Liver (tissue), 3 donors: ENCODE data around the gene SYCP2.

Source experiments
- GABPA ChIP-seq, 2 donors: IDR thresholded peaks in 1 of 2; conservative IDR thresholded peaks in 1 of 2; 2 replicates each; pipeline ENCODE4 v1.6.1; 2016; ENCODE audit warnings: antibody characterized with exemption in 2 of 2, mild to moderate bottlenecking in 1 of 2, moderate library complexity in 1 of 2
- YY1 ChIP-seq: IDR thresholded peaks from 2 replicates; pipeline ENCODE4 v1.6.1; 2016; ENCODE audit warnings: antibody characterized with exemption, mild to moderate bottlenecking
- TF ChIP-seq, protein P1 (sequence below): fragments of 150-350 bp; IDR thresholded peaks from 2 replicates; pipeline ENCODE4 v1.5.1; 2017; ENCODE audit warnings: improper control_type of control experiment, low read depth, low read length; ENCODE audit not compliant: missing input control
- donor health status: healthy.
- donor health status: healthy.

DNA sequence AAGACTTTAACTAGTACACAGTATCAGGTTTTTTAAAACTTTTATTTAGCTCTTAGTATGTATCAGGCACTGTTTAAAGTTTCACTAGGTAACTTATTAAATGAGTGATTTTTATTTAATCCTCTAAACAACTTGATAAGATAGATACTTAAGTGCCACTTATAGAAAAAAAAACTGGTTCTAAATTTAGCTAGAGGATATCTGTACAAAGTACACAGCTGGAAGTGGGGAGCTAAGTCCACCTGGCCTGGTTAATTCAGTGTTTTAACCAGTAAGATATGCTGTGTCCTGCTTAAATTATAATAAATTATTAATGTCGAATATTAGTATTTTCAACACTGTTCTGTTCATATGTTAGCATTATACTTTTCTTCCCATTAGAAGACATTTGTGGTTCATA, 37.5 kb downstream of the SYCP2 start:
- TF ChIP-seq, protein P1, sequence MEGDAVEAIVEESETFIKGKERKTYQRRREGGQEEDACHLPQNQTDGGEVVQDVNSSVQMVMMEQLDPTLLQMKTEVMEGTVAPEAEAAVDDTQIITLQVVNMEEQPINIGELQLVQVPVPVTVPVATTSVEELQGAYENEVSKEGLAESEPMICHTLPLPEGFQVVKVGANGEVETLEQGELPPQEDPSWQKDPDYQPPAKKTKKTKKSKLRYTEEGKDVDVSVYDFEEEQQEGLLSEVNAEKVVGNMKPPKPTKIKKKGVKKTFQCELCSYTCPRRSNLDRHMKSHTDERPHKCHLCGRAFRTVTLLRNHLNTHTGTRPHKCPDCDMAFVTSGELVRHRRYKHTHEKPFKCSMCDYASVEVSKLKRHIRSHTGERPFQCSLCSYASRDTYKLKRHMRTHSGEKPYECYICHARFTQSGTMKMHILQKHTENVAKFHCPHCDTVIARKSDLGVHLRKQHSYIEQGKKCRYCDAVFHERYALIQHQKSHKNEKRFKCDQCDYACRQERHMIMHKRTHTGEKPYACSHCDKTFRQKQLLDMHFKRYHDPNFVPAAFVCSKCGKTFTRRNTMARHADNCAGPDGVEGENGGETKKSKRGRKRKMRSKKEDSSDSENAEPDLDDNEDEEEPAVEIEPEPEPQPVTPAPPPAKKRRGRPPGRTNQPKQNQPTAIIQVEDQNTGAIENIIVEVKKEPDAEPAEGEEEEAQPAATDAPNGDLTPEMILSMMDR = no peak
- TF ChIP-seq GABPA (IDR thresholded peaks at IDR 0.05 in 1 of 2, conservative IDR thresholded peaks at IDR 0.05 in 1 of 2) (no peak), YY1 (no peak)
